CD4-positive, alpha-beta T cell (primary cell): ENCODE results near the gene FBLN5. TPM values are rescaled to one million over a fixed set of nuclear protein-coding genes. Genes with fewer than 3 reads are reported as not detected.

Experiments
- ATAC-seq: fragments of 200-7000 bp; cut with Tn5 transposase; one replicate; pipeline ENCODE4 v1.10.0; 2022; ENCODE audit warnings: mild to moderate bottlenecking; ENCODE audit not compliant: poor library complexity
- CTCF ChIA-PET: fragments of 350-600 bp; sonication (Branson Sonifier 250); formaldehyde crosslinking; loops from one replicate; lab custom pipeline; 2021; ENCODE audit warnings: antibody characterized with exemption, inconsistent platforms; lab: Charles Lee
- POLR2A ChIA-PET: fragments of 350-600 bp; sonication (Branson Sonifier 250); formaldehyde crosslinking; loops from one replicate; lab custom pipeline; 2021; ENCODE audit warnings: antibody characterized with exemption, inconsistent platforms; lab: Charles Lee
- DNase-seq, 14 experiments: peaks; one replicate each; pipeline ENCODE4 v3.0.0-alpha.2; 2013 to 2020; ENCODE audit warnings: mixed read lengths in 2 of 14
- H3K27ac ChIP-seq, 2 donors: one replicate each; pipeline versions ENCODE4 v1.5.1 to v1.7.0; 2013; ENCODE audit warnings: low read length in 2 of 2, low read depth in 1 of 2, mild to moderate bottlenecking in 1 of 2
- H3K27me3 ChIP-seq, 2 experiments: 1 replicate in 1 of 2; 2 replicates in 1 of 2; pipeline versions ENCODE4 v1.6.1 to v1.7.0; 2013; ENCODE audit warnings: low read length in 2 of 2, control low read depth in 1 of 2, mild to moderate bottlenecking in 1 of 2, moderate library complexity in 1 of 2; ENCODE audit not compliant: insufficient read depth in 2 of 2, control insufficient read depth in 1 of 2
- H3K36me3 ChIP-seq: one replicate; pipeline ENCODE4 v1.6.1; 2013; ENCODE audit warnings: low read length, control low read depth; ENCODE audit not compliant: insufficient read depth
- H3K4me1 ChIP-seq: one replicate; pipeline ENCODE4 v1.6.1; 2013; ENCODE audit warnings: low read length, control low read depth; ENCODE audit not compliant: insufficient read depth
- H3K4me3 ChIP-seq: one replicate; pipeline ENCODE4 v1.5.1; 2013; ENCODE audit warnings: mild to moderate bottlenecking, low read length, moderate library complexity
- H3K9me3 ChIP-seq, 2 experiments: 1 replicate in 1 of 2; 2 replicates in 1 of 2; pipeline versions ENCODE4 v1.6.1 to v1.7.0; 2013; ENCODE audit warnings: low read length in 2 of 2, mild to moderate bottlenecking in 2 of 2, control low read depth in 1 of 2, moderate library complexity in 1 of 2; ENCODE audit not compliant: control insufficient read depth in 1 of 2, insufficient read depth in 1 of 2
- H3K27ac Mint-ChIP-seq: one replicate; pipeline ENCODE4 v1.8.0; 2020; ENCODE audit warnings: mixed read lengths
- H3K27me3 Mint-ChIP-seq: one replicate; pipeline ENCODE4 v1.8.0; 2021; ENCODE audit warnings: mixed read lengths
- H3K36me3 Mint-ChIP-seq: one replicate; pipeline ENCODE4 v1.8.0; 2021; ENCODE audit warnings: low read depth, mixed read lengths
- H3K4me1 Mint-ChIP-seq: one replicate; pipeline ENCODE4 v1.8.0; 2021; ENCODE audit warnings: low read depth, mixed read lengths
- H3K4me3 Mint-ChIP-seq: one replicate; pipeline ENCODE4 v1.8.0; 2020; ENCODE audit warnings: mild to moderate bottlenecking, mixed read lengths
- H3K9me3 Mint-ChIP-seq: one replicate; pipeline ENCODE4 v1.8.0; 2020; ENCODE audit warnings: mixed read lengths
- CTCF ChIP-seq: fragments of 200-600 bp; IDR thresholded peaks from one replicate; pipeline ENCODE4 v1.8.0; 2022; ENCODE audit warnings: antibody characterized with exemption, mild to moderate bottlenecking
- intact Hi-C, 2 experiments: fragments of 100-400 bp; cut with DNase I in 1 of 2; cut with micrococcal nuclease in 1 of 2; formaldehyde crosslinking; loops; one replicate each; pipeline versions ENCODE4 v1.15.1 to v1.9.0; 2023 to 2025; cut with DNase I, micrococcal nuclease
- total RNA-seq, 174 experiments: library from RNA in 2 of 174; stranded (reverse) in 2 of 174; gene quantifications; one replicate each; pipeline ENCODE4 v1.2.3 and lab custom pipeline; 2021 to 2026

Gene FBLN5
- total RNA-seq, 2 experiments from 2014 or later, result 1.2 to 1.5 TPM

GRCh38 chr14:91866511-91867295 is 80.8 kb downstream of the FBLN5 start:
- POLR2A ChIA-PET, result interaction anchor here (0.9 to 2.7 kb wide), 23 partner anchors 8 to 1610 kb away, joined by 3 to 21 read pairs (median 5); partner anchors contain the start of genes ATXN3, PSMC1 and TRIP11
- peaks cover 38% of the 10 kb centered on the region for H3K36me3 Mint-ChIP-seq
- intact Hi-C loops, result loop anchor here (2.0 to 10.0 kb wide), 4 partner anchors 30 to 1472 kb away; partner anchors contain the start of gene CALM1 (in 1 of the 2)

GRCh38 chr14:91866061-91866460 is 81.4 kb downstream of the FBLN5 start:
- H3K9me3 Mint-ChIP-seq, result no peaks in the 10 kb centered on the region
- CTCF ChIA-PET, result interaction anchor here (1.4 to 1.5 kb wide), 3 partner anchors 28 to 45 kb away, joined by 3 read pairs; no protein-coding TSS in a partner anchor
- peaks cover 41% of the 10 kb centered on the region for H3K36me3 Mint-ChIP-seq
- H3K4me3 ChIP-seq, result peak overlapping the region; percentile 85
- peak overlapping the region; percentile 95 for H3K27ac Mint-ChIP-seq
- peak in 7 of 14 experiments; percentile 12 to 37 (median 25) for DNase-seq
- H3K36me3 ChIP-seq, result peaks cover 28% of the 10 kb centered on the region
- no peaks in the 10 kb centered on the region for H3K27me3 Mint-ChIP-seq
- POLR2A ChIA-PET, result interaction anchor here (1.0 to 2.7 kb wide), 10 partner anchors 11 to 1482 kb away, joined by 3 to 21 read pairs (median 7); no protein-coding TSS in a partner anchor
- H3K27ac ChIP-seq, result peak overlapping the region; percentile 86 to 97
- intact Hi-C loops, result loop anchor here (2.0 to 10.0 kb wide), 4 partner anchors 29 to 1471 kb away; partner anchors contain the start of gene CALM1 (in 1 of the 2)
- no peak for TF ChIP-seq CTCF
- peak overlapping the region; percentile 96 for H3K4me3 Mint-ChIP-seq
- peaks cover 86% of the 10 kb centered on the region for H3K4me1 Mint-ChIP-seq
- H3K4me1 ChIP-seq, result peaks cover 76% of the 10 kb centered on the region
- no peaks in the 10 kb centered on the region for H3K9me3 ChIP-seq
- peak; percentile 5 for ATAC-seq
- H3K27me3 ChIP-seq, result no peaks in the 10 kb centered on the region

More at GRCh38 chr14:91866511-91867295, 80.8 kb downstream of the FBLN5 start:
- H3K9me3 Mint-ChIP-seq, result no peaks in the 10 kb centered on the region
- peaks cover 88% of the 10 kb centered on the region for H3K4me1 Mint-ChIP-seq
- H3K27me3 Mint-ChIP-seq, result no peaks in the 10 kb centered on the region
- no peaks in the 10 kb centered on the region for H3K9me3 ChIP-seq
- peaks cover 76% of the 10 kb centered on the region for H3K4me1 ChIP-seq
- ATAC-seq (no peak), DNase-seq (peak in 4 of 14 experiments; percentile 14 to 38 (median 27))
- H3K27me3 ChIP-seq, result no peaks in the 10 kb centered on the region
- CTCF ChIA-PET, result interaction anchor here (0.8 to 1.5 kb wide), 5 partner anchors 8 to 45 kb away, joined by 3 to 5 read pairs (median 3); no protein-coding TSS in a partner anchor
- peak overlapping the region; percentile 96 for H3K4me3 Mint-ChIP-seq
- no peak for TF ChIP-seq CTCF
- peak overlapping the region; percentile 86 to 97 for H3K27ac ChIP-seq
- peak overlapping the region; percentile 85 for H3K4me3 ChIP-seq
- peaks cover 26% of the 10 kb centered on the region for H3K36me3 ChIP-seq
- H3K27ac Mint-ChIP-seq, result peak overlapping the region; percentile 95

- ChIA-PET POLR2A (interaction anchor here (1.8 to 5.3 kb wide), 5 partner anchors 7 to 49 kb away, joined by 4 to 120 read pairs (median 12); no protein-coding TSS in a partner anchor), CTCF (interaction anchor here (1.0 to 1.9 kb wide), 3 partner anchors 23 to 49 kb away, joined by 4 read pairs; no protein-coding TSS in a partner anchor)
- H3K27ac Mint-ChIP-seq, result peak overlapping the region; percentile 95
- no peak for ATAC-seq
- no peaks in the 10 kb centered on the region for H3K27me3 ChIP-seq
- H3K27me3 Mint-ChIP-seq, result no peaks in the 10 kb centered on the region
- no peak for TF ChIP-seq CTCF
- DNase-seq, result peak in 1 of 14 experiments; percentile 34
- no peaks in the 10 kb centered on the region for H3K9me3 Mint-ChIP-seq
- H3K36me3 Mint-ChIP-seq, result peaks cover 70% of the 10 kb centered on the region
- no peaks in the 10 kb centered on the region for H3K9me3 ChIP-seq
- peak overlapping the region; percentile 17 for H3K4me3 ChIP-seq
- peaks cover 62% of the 10 kb centered on the region for H3K36me3 ChIP-seq
- H3K27ac ChIP-seq, result peak overlapping the region; percentile 18 to 86
- peaks cover 90% of the 10 kb centered on the region for H3K4me1 Mint-ChIP-seq
- peaks cover 72% of the 10 kb centered on the region for H3K4me1 ChIP-seq
- intact Hi-C loops, result loop anchor here in 1 of 2 experiments (10.0 kb wide), 1 partner anchor 1468 kb away; the partner anchor contains the start of gene CALM1
- H3K4me3 Mint-ChIP-seq, result peak overlapping the region; percentile 84
Measured at GRCh38 chr14:91862417-91862816, 85.1 kb downstream of the FBLN5 start.
